AG08395 (cell line): ENCODE data around the gene DERA.
"Not testable (repeated sequence)": the region's sequence is repeated elsewhere in the genome, so short reads cannot be mapped to it uniquely, and the experiment has no call there.

ENCODE experiments used
- DNase-seq: peaks from one replicate; pipeline ENCODE4 v3.0.0; 2012; ENCODE audit warnings: mixed read lengths, low spot score

The DERA gene

DNA sequence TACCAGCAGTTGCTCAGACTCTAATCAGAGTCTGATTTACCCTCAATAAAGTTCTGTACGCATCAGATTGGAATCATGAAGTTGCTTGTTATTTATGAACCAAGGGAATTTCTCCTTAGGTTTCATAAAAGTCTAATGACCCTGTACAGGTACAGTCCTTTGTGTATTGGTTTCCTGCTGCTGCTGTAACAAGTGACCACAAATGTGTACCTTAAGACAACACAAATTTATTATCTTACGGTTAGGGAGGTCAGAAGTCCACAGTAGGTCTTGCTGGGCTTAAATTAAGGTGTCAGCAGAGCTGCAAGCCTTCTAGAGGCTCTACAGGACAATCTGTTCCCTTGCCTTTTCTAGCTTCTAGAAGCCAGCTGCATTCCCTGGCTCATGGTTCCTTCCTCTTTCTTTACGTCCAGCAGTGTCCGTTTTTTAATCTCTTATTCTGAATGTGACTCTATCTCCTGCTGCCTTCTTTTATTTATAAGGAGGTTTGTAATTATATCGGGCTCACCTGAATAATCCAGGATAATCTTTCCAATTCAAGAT is 6.7 kb upstream of the DERA start:
- no peak for DNase-seq

GRCh38 chr12:15910468-15910863 is 666 bp upstream of the DERA start:
- DNase-seq: no peak

- not testable (repeated sequence) for DNase-seq
These were observed 799 bp downstream of the DERA start for GRCh38 chr12:15911931-15912330.

DNA sequence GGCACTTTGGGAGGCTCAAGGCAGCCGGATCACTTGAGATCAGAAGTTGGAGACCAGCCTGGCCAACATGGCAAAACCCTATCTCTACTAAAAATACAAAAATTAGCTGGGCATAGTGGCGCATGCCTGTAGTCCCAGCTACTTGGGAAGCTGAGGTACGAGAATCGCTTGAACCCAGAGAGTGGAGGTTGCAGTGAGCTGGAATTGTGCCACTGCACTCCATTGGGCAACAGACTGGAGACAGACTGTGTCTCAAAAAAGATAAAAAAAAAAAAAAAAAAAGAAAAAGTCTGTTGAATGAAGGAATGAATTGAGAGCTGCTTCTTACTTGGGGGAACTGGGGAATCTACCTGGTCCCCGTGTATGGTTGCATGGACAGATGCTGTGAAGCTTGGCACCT is 3.0 kb downstream of the DERA start:
- DNase-seq: not testable (repeated sequence)

DNA sequence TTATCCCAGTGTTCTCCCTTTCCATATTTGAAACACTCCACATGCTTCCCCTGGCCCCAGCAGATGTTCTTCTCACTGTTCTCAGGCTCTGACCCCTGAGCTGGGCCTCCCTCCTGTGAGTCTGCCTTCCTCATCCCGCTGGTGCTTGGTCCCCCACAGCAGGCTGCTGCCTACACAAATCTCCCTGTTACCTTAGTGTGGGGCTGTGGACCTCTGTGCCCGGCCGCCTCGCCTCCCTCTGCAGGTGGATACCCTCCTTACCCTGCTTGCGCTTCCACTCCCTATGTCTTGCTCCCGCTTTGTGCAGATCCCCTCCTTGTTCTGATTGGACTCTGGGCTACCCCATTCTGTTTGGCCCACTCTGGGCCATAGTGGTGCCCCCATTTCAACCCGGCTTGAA is 6.9 kb downstream of the DERA start:
- DNase-seq: no peak

GRCh38 chr12:15919418-15919817 is 8.3 kb downstream of the DERA start:
- no peak for DNase-seq

- no peak for DNase-seq
These were observed 13.8 kb downstream of the DERA start for GRCh38 chr12:15924956-15925355.

DNA sequence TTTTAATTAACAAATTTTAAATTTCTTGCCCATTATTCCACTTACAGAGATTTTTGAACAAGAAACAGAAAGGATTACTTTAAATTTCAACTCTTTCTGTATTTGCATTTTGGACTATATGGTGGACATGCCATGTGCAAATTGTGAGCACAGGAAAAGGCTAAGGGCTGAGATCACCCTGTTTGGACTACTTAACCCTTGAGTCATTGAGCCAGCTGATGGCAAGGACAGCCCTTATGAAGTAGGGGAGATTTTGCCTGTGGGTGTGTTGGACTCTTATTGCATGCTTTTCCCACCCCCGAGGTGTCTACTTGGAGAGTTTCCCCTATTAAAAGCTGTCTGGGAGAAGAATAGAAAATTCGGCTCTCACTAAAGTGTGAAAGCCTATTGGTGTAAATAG is 17.2 kb downstream of the DERA start:
- peak; percentile 82 for DNase-seq

DNA sequence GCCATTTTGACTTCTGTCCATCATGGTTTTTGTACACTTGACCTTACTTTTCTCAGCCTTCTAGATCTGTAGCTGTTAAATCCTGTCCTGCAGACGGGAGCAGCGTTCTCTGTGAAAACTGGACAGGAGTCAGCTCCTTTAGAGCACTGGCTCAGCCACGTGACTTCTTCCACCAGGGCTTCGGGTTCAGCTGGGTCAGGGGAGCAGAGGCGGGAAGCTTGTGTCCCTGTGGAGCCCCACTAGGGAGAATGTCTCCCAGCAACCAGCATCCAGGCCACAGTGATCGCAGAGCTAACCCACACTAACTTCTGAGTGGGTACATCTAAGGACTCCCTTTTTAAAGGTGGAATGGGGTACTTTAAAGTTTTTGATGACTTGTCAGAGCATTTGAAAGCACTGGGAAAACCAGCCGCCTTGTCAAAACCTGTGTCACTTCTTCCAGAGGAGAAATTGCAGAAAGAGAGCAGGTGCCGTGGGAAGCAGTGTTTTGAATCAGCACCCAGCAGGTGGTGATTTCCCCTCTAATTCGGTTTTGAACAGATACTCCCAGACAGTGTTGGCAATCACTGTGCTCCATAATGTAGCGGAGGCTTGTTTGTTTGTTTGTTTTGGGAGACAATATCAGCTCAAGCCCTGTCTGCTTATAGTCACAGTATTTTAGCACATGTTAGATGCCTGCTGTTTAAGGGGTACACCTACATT is 17.9 kb downstream of the DERA start:
- no peak for DNase-seq

- no peak for DNase-seq
These were observed 20.5 kb downstream of the DERA start for GRCh38 chr12:15931590-15932053.

DNA sequence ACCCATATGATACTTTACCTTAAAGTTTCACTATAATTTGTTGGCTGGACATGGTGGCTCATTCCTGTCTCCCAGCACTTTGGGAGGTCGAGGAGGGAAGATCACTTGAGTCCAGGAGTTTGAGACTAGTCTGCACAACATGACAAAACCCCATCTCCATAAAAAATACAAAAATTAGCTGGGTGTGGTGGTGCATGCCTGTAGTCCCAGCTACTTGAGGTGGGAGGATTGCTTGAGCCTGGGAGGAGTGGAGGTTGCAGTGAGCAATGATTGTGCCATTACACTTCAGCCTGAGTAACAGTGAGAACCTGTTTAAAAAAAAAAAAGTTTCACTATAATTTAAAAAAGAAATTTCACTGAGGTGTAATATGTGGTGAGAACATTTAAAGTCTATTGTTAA is 21.2 kb downstream of the DERA start:
- DNase-seq: no peak

GRCh38 chr12:15932971-15933370 is 21.8 kb downstream of the DERA start:
- DNase-seq: no peak

DNA sequence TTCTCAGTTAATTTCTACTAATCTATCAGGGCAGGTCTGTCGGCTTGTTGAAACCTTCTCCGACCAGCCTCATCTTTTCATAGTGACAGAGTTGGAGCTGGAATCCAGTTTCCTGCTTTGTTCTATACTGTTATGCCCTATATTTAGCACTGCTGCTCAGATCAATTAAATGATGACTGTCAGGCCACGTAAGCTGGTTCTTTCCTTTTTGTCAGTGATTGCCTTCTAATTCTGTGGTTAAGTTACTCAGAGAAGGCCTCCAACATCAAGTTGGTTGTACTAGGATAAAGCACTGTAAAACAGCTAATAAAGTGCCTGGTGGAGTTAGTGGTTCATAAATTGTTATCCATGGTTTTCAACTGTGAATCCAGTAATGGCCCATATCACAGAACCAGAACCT is 22.6 kb downstream of the DERA start:
- peak; percentile 17 for DNase-seq

DNA sequence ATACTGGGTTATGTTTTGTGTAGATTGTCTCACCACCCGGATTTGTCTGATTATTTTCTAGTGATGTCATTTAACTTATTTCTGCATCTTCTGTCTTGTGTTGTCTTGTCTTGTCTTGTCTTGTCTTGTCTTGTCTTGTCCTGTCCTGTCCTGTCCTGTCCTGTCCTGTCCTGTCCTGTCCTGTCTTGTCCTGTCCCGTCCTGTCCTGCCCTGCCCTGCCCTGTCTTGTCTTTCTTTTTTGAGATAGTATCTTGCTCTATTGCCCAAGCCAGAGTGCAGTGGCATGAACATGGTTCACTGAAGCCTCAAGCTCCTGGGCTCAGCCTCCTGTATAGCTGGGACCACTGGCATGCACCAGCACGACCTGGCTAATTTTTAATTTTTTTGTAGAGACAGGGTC is 25.6 kb downstream of the DERA start:
- DNase-seq: no peak

DNA sequence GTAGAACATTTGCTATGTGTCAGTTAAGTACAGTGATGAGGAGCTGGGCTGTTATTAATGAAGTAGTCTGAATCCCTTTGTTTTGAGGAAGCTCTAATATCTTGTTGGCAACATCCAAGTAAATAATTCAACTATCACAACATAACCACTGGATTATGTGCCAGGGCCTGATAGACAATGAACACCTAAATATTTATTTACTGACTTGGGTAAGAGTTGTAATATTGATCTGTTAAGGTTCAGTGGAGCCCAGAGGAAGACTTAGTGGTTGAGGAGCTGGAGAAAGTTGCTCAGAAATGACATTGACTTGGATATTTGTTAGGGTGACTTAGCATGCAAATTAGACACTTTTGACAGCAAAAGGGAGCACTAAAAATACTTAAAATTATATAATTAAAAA is 26.8 kb downstream of the DERA start:
- DNase-seq: no peak

- no peak for DNase-seq
These were observed 28.0 kb downstream of the DERA start for GRCh38 chr12:15939111-15939510.

DNA sequence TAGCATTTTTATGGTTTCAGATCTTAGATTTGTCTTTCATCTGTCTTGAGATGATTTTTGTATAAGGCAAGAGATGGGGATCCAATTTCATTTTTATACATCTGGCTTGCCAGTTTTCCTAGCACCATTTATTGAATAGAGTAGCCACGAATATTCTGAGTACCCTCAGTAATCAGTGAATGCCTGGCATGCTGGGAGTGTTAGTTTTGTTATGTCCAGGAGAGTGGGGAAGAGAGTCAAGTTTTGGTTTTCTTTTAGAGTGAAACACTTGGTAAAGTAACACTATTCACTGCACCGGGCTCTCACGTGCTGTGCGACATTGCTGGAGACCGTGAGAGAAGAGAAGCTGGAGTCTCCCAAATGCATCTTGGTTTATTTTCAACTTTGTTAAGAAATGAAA is 31.3 kb downstream of the DERA start:
- no peak for DNase-seq

DNA sequence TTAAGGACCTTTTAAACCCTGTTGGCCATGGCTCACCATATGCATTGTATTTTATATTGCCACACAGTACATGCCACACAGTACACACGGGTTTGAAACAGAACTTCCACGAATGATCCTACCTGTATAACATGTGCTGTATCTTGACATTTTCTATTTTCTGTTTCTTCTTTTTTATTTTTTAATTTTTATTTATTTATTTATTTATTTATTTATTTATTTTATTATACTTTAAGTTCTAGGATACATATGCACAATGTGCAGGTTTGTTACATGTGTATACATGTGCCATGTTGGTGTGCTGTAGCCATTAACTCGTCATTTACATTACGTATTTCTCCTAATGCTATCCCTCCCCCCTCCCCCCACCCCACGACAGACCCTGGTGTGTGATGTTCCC is 32.4 kb downstream of the DERA start:
- not testable (repeated sequence) for DNase-seq

DNA sequence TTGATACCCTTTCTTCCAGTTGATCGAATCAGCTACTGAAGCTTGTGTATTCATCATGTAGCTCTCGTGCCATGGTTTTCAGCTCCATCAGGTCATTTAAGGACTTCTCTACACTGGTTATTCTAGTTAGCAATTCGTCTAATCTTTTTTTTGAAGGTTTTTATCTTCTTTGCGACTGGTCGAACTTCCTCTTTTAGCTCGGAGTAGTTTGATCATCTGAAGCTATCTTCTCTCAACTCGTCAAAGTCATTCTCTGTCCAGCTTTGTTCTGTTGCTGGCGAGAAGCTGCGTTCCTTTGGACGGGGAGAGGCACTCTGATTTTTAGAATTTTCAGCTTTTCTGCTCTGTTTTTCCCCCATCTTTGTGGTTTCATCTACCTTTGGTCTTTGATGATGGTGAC is 37.3 kb downstream of the DERA start:
- not testable (repeated sequence) for DNase-seq

DNA sequence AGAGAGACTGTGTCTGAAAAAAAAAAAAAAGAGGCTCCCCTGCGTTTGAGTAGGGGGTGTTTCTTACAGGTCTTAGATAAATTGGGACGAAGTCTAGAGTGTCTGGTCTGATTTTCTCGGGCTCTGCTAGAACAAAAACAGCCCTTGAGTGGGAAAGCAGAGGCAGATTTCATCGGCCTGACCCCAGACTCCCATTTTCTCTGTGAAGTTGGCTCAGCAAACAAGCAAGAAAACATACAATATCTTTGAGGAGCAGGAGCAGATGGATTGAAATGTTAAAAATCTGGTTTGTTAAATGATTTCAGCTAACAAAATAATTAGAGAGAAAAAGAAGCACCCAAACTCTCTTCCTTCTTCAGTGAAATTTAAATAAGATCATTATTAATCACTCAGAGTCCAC is 44.1 kb downstream of the DERA start:
- DNase-seq: no peak

GRCh38 chr12:15956010-15956409 is 44.9 kb downstream of the DERA start:
- no peak for DNase-seq

- no peak for DNase-seq
These were observed 45.5 kb downstream of the DERA start for GRCh38 chr12:15956413-15957185.

DNA sequence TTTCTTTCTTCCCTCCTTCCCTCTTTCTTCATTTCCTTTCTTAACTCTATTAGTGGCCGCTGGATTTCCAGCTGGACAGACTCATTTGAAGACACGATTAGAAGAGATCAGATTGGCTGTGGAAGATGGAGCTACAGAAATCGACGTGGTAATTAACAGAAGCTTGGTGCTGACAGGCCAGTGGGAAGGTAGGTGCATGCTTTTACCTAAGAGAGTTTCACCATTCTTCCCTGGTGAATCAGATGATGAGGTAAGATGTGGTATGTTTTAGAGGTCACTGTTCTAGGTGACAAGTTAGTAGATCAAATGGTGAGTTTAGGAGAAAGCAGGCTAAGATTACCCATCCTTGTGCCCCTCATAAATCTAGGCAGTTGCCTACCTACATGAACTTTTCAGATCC is 51.6 kb downstream of the DERA start:
- DNase-seq: no peak
